Neural cell (in vitro differentiated cells): ENCODE measurements around the gene RPL10A. TPM values are rescaled to one million over a fixed set of nuclear protein-coding genes. Genes with fewer than 3 reads are reported as not detected.
"Not testable (repeated sequence)": the region's sequence is repeated elsewhere in the genome, so short reads cannot be mapped to it uniquely, and the experiment has no call there.

Experiments
- H2AFZ ChIP-seq: fragments of 200-600, 300-800 bp; sonication (generic), shearing (Covaris generic); 2 replicates; pipeline ENCODE4 v1.6.0; 2014; ENCODE audit warnings: low read depth, mild to moderate bottlenecking, antibody characterized with exemption, low read length, moderate library complexity
- H3F3A ChIP-seq: fragments of 200-600 bp; shearing (Covaris generic); 2 replicates; pipeline ENCODE4 v1.6.1; 2016; ENCODE audit warnings: mild to moderate bottlenecking, moderate library complexity, mixed read lengths, antibody characterized with exemption, low read length; ENCODE audit not compliant: insufficient read depth, poor library complexity, severe bottlenecking
- H3K27ac ChIP-seq: fragments of 200-600, 300-800 bp; sonication (generic), shearing (Covaris generic); 2 replicates; pipeline ENCODE4 v1.5.1; 2014; ENCODE audit warnings: mild to moderate bottlenecking, low read length, moderate library complexity
- H3K27me3 ChIP-seq: fragments of 300-800, 200-600 bp; sonication (generic), shearing (Covaris generic); 2 replicates; pipeline ENCODE4 v1.6.0; 2014; ENCODE audit warnings: mild to moderate bottlenecking, low read depth, low read length, moderate library complexity; ENCODE audit not compliant: insufficient read depth
- H3K36me3 ChIP-seq: fragments of 300-800, 200-600 bp; sonication (generic), shearing (Covaris generic); 2 replicates; pipeline ENCODE4 v1.5.1; 2014; ENCODE audit warnings: mild to moderate bottlenecking, antibody characterized with exemption, low read length, moderate library complexity; ENCODE audit not compliant: insufficient read depth
- H3K4me2 ChIP-seq: fragments of 300-800, 200-600 bp; sonication (generic), shearing (Covaris generic); 2 replicates; pipeline ENCODE4 v1.6.0; 2014; ENCODE audit warnings: mild to moderate bottlenecking, low read length
- H3K4me3 ChIP-seq: fragments of 300-800, 200-600 bp; sonication (generic), shearing (Covaris generic); 2 replicates; pipeline ENCODE4 v1.5.1; 2014; ENCODE audit warnings: mild to moderate bottlenecking, low read length, moderate library complexity
- H3K79me2 ChIP-seq: fragments of 200-600 bp; shearing (Covaris generic); replicated peaks from 2 replicates; pipeline ENCODE4 v1.6.0; 2014; ENCODE audit warnings: mild to moderate bottlenecking, low read length, moderate library complexity; ENCODE audit not compliant: insufficient read depth
- H3K9ac ChIP-seq: fragments of 300-800, 200-600 bp; sonication (generic), shearing (Covaris generic); 2 replicates; pipeline ENCODE4 v1.6.1; 2016; ENCODE audit warnings: mild to moderate bottlenecking, low read length, mixed read lengths
- H3K9me2 ChIP-seq: fragments of 200-600 bp; shearing (Covaris generic); 2 replicates; pipeline ENCODE4 v1.6.1; 2016; ENCODE audit warnings: mild to moderate bottlenecking, low read length, mixed read lengths; ENCODE audit not compliant: insufficient read depth
- H3K9me3 ChIP-seq: fragments of 200-600, 300-800 bp; sonication (generic), shearing (Covaris generic); 2 replicates; pipeline ENCODE4 v1.6.1; 2016; ENCODE audit warnings: mild to moderate bottlenecking, mixed run types, low read length, moderate library complexity, mixed read lengths
- H4K20me1 ChIP-seq: fragments of 200-600 bp; shearing (Covaris generic); 2 replicates; pipeline ENCODE4 v1.6.1; 2016; ENCODE audit warnings: mild to moderate bottlenecking, mixed run types; ENCODE audit not compliant: insufficient read depth
- EP300 ChIP-seq: fragments of 450-650 bp; conservative IDR thresholded peaks from 2 replicates; pipeline ENCODE4 v1.6.1; 2014; ENCODE audit warnings: antibody characterized with exemption, mild to moderate bottlenecking, moderate library complexity; ENCODE audit not compliant: poor library complexity, severe bottlenecking
- EZH2 ChIP-seq: fragments of 200-600, 300-800 bp; shearing (Covaris generic), sonication (generic); IDR thresholded peaks from 2 replicates; pipeline ENCODE4 v1.6.1; 2014; ENCODE audit warnings: antibody characterized with exemption, low read length, borderline replicate concordance, mild to moderate bottlenecking; ENCODE audit not compliant: insufficient read depth, poor library complexity, severe bottlenecking
- MXI1 ChIP-seq: fragments of 450-650 bp; conservative IDR thresholded peaks from 2 replicates; pipeline ENCODE4 v1.6.1; 2014; ENCODE audit warnings: antibody characterized with exemption, mild to moderate bottlenecking; ENCODE audit not compliant: poor library complexity, severe bottlenecking
- POLR2AphosphoS5 ChIP-seq: IDR thresholded peaks from 2 replicates; pipeline ENCODE4 v1.6.1; 2012
- RAD21 ChIP-seq: fragments of 450-650 bp; conservative IDR thresholded peaks from 2 replicates; pipeline ENCODE4 v1.6.1; 2014; ENCODE audit warnings: antibody characterized with exemption, mild to moderate bottlenecking, moderate library complexity
- SMC3 ChIP-seq: fragments of 450-650 bp; conservative IDR thresholded peaks from 2 replicates; pipeline ENCODE4 v1.6.1; 2014; ENCODE audit warnings: antibody characterized with exemption, mild to moderate bottlenecking, moderate library complexity; ENCODE audit not compliant: poor library complexity
- TAF1 ChIP-seq: IDR thresholded peaks from 2 replicates; pipeline ENCODE4 v1.6.1; 2012; ENCODE audit warnings: low read depth
- polyA plus RNA-seq: library from polyadenylated mRNA; depleted of rRNA; stranded (reverse); fragments of >200 nt; gene quantifications from 2 replicates; pipeline ENCODE4 v1.2.3, GENCODE V29; 2014
- TF ChIP-seq, protein P1 (sequence below): fragments of 450-650 bp; IDR thresholded peaks from 2 replicates; pipeline ENCODE4 v1.5.1; 2014; ENCODE audit warnings: antibody characterized with exemption, mild to moderate bottlenecking, moderate library complexity; ENCODE audit not compliant: poor library complexity, severe bottlenecking
- TF ChIP-seq, protein P2 (sequence below): IDR thresholded peaks from 2 replicates; pipeline ENCODE4 v1.6.1; 2012; ENCODE audit warnings: borderline replicate concordance

The RPL10A gene
- polyA plus RNA-seq, 1 donor from 2014 or later = 1,049 TPM

DNA sequence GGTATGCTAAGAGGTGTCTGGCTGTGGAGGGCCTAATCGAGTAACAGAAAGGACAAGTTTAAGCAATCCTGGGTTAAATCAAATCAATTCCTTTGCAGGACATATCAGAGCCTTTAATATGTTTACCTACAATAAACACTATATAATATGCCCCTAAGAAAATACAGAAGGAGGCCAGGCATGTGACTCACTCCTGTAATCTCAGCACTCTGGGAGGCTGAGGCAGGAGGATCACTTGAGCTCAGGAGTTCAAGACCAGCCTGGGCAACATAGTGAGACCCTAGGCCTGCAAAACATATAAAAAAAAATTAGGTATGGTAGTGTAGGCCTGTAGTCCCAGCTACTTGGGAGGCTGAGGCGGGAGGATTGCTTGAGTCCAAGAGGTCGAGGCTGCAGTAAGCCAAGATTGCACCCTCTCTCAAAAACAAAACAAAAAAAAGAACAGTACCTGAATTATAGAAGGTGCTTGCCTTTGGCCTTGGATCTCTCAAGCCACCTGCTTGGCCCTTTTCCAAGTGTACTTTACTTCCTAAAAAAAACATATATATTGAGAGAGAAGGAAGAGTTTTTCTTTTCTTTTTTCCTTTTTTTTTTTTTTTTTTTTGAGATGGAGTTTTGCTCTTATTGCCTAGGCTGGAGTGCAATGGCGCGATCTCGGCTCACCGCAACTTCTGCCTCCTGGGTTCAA, 29.7 kb upstream of the RPL10A start:
- not testable (repeated sequence) for H3F3A ChIP-seq, H3K36me3 ChIP-seq, H3K9me3 ChIP-seq, H2AFZ ChIP-seq, H3K4me2 ChIP-seq, H3K79me2 ChIP-seq, H4K20me1 ChIP-seq, H3K27me3 ChIP-seq, H3K9ac ChIP-seq, H3K27ac ChIP-seq, H3K9me2 ChIP-seq, H3K4me3 ChIP-seq

DNA sequence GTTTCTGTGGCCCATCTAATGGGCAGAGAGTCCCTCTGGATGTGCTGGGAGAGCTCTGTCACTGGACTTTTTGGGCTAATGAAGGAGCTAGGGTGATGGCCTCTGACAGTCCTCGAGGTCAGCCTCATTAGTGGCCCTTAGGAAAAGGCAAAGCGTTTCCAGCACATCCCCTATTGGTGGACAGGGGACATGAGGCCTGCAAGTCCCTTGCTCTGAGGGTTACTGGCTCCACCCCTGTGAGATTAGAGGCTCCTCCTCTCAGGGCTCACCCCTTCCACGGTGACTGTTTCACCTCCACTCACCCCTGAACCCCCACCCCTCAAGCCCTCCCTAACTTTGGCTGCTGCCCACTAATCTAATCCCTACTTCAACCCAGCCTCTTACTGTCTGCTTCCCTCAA, 28.9 kb upstream of the RPL10A start:
- Histone ChIP-seq H3K9me2 (no peaks in the 10 kb centered on the region), H3F3A (no peaks in the 10 kb centered on the region), H2AFZ (no peak overlapping the region), H3K4me2 (no peak overlapping the region), H3K27ac (no peak overlapping the region), H3K4me3 (no peak overlapping the region), H3K79me2 (no peaks in the 10 kb centered on the region), H3K36me3 (no peaks in the 10 kb centered on the region), H4K20me1 (no peaks in the 10 kb centered on the region), H3K27me3 (no peaks in the 10 kb centered on the region), H3K9ac (no peak overlapping the region), H3K9me3 (no peaks in the 10 kb centered on the region)
- TF ChIP-seq SMC3 (no peak), POLR2AphosphoS5 (no peak), EZH2 (no peak), EP300 (no peak), MXI1 (no peak), RAD21 (no peak), TAF1 (no peak)
- TF ChIP-seq, protein P1, sequence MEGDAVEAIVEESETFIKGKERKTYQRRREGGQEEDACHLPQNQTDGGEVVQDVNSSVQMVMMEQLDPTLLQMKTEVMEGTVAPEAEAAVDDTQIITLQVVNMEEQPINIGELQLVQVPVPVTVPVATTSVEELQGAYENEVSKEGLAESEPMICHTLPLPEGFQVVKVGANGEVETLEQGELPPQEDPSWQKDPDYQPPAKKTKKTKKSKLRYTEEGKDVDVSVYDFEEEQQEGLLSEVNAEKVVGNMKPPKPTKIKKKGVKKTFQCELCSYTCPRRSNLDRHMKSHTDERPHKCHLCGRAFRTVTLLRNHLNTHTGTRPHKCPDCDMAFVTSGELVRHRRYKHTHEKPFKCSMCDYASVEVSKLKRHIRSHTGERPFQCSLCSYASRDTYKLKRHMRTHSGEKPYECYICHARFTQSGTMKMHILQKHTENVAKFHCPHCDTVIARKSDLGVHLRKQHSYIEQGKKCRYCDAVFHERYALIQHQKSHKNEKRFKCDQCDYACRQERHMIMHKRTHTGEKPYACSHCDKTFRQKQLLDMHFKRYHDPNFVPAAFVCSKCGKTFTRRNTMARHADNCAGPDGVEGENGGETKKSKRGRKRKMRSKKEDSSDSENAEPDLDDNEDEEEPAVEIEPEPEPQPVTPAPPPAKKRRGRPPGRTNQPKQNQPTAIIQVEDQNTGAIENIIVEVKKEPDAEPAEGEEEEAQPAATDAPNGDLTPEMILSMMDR = no peak
- TF ChIP-seq, protein P2, sequence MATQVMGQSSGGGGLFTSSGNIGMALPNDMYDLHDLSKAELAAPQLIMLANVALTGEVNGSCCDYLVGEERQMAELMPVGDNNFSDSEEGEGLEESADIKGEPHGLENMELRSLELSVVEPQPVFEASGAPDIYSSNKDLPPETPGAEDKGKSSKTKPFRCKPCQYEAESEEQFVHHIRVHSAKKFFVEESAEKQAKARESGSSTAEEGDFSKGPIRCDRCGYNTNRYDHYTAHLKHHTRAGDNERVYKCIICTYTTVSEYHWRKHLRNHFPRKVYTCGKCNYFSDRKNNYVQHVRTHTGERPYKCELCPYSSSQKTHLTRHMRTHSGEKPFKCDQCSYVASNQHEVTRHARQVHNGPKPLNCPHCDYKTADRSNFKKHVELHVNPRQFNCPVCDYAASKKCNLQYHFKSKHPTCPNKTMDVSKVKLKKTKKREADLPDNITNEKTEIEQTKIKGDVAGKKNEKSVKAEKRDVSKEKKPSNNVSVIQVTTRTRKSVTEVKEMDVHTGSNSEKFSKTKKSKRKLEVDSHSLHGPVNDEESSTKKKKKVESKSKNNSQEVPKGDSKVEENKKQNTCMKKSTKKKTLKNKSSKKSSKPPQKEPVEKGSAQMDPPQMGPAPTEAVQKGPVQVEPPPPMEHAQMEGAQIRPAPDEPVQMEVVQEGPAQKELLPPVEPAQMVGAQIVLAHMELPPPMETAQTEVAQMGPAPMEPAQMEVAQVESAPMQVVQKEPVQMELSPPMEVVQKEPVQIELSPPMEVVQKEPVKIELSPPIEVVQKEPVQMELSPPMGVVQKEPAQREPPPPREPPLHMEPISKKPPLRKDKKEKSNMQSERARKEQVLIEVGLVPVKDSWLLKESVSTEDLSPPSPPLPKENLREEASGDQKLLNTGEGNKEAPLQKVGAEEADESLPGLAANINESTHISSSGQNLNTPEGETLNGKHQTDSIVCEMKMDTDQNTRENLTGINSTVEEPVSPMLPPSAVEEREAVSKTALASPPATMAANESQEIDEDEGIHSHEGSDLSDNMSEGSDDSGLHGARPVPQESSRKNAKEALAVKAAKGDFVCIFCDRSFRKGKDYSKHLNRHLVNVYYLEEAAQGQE = no peak

DNA sequence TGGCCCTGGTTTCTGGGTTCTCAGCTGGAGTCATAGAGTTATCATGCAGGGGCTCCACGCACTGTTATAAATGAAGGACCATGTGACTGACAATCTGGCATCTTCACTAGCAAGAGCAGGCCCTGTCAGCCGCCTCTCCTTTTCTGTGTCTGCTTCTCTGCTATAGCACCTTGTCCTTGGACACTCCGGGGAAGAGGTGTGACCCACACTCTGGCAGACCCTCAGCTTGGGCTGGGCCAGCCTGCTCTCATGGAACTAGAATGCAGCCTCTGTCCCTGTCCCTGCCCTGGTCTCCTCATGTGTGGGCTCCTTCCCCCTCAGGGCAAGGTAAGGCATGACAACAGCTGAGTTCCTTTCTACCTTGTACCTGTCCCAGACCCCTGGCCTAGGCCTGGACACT, 27.0 kb upstream of the RPL10A start:
- H3K9me3 ChIP-seq = no peaks in the 10 kb centered on the region

More for the DNA sequence above, 27.0 kb upstream of the RPL10A start:
- no peaks in the 10 kb centered on the region for H3K79me2 ChIP-seq
- H3F3A ChIP-seq = no peaks in the 10 kb centered on the region
- H3K9ac ChIP-seq = no peak overlapping the region
- no peaks in the 10 kb centered on the region for H3K9me2 ChIP-seq
- H4K20me1 ChIP-seq = no peaks in the 10 kb centered on the region
- H3K36me3 ChIP-seq = no peaks in the 10 kb centered on the region
- no peaks in the 10 kb centered on the region for H3K27me3 ChIP-seq
- H3K27ac ChIP-seq = no peak overlapping the region
- no peak overlapping the region for H3K4me2 ChIP-seq
- H3K4me3 ChIP-seq = no peak overlapping the region
- H2AFZ ChIP-seq = no peak overlapping the region
- no peak for TF ChIP-seq EP300
- TF ChIP-seq RAD21 = no peak
